Stimulated activated naive B cell treated with anti-CD40 and anti-IgM and Interleukin-4, amounts not matched to agents 10 μg/mL and 1 μg/mL and 100 μg/mL, for 72 hours (primary cell): ENCODE results near the gene PML.

Experiments
- ATAC-seq, 2 donors: fragments of 150-1000 bp; cut with Tn5 transposase; replicated peaks; 2 replicates each; pipeline ENCODE4 v1.10.0; 2021; ENCODE audit warnings: moderate library complexity in 1 of 2
- DNase-seq: peaks from one replicate; pipeline ENCODE4 v3.0.0; 2021
- H3K27ac Mint-ChIP-seq: one replicate; pipeline ENCODE4 v1.8.0; 2022; ENCODE audit warnings: mild to moderate bottlenecking, mixed read lengths
- H3K27me3 Mint-ChIP-seq, 2 donors: one replicate each; pipeline ENCODE4 v1.8.0; 2022; ENCODE audit warnings: mixed read lengths in 2 of 2
- H3K36me3 Mint-ChIP-seq, 2 donors: one replicate each; pipeline ENCODE4 v1.8.0; 2022; ENCODE audit warnings: mixed read lengths in 2 of 2, mild to moderate bottlenecking in 1 of 2
- H3K4me1 Mint-ChIP-seq, 2 donors: one replicate each; pipeline ENCODE4 v1.8.0; 2022; ENCODE audit warnings: mixed read lengths in 2 of 2, mild to moderate bottlenecking in 1 of 2
- H3K4me3 Mint-ChIP-seq, 2 donors: one replicate each; pipeline ENCODE4 v1.8.0; 2022; ENCODE audit warnings: mild to moderate bottlenecking in 2 of 2, mixed read lengths in 2 of 2, moderate library complexity in 1 of 2
- H3K9me3 Mint-ChIP-seq, 2 donors: one replicate each; pipeline ENCODE4 v1.8.0; 2022; ENCODE audit warnings: mixed read lengths in 2 of 2, mild to moderate bottlenecking in 1 of 2

The PML gene

GRCh38 chr15:73993211-73993994 is 1.1 kb upstream of the PML start:
- H3K27me3 Mint-ChIP-seq = no peaks in the 10 kb centered on the region
- no peaks in the 10 kb centered on the region for H3K9me3 Mint-ChIP-seq
- ATAC-seq = no peak
- no peak for DNase-seq
- H3K4me3 Mint-ChIP-seq = peak overlapping the region; percentile 99 to 100
- H3K27ac Mint-ChIP-seq = peak overlapping the region; percentile 97
- peaks cover 7 to 11% of the 10 kb centered on the region in 2 donors for H3K36me3 Mint-ChIP-seq
- H3K4me1 Mint-ChIP-seq = peaks cover 38 to 75% of the 10 kb centered on the region in 2 donors

- Mint-ChIP-seq H3K27ac (peak overlapping the region; percentile 97), H3K36me3 (peaks cover 8 to 17% of the 10 kb centered on the region in 2 donors), H3K27me3 (no peaks in the 10 kb centered on the region), H3K4me1 (peaks cover 43 to 72% of the 10 kb centered on the region in 2 donors), H3K4me3 (peak overlapping the region; percentile 99 to 100), H3K9me3 (no peaks in the 10 kb centered on the region)
- no peak for DNase-seq
- peak in 1 of 2 donors; percentile 1 for ATAC-seq
Observed at GRCh38 chr15:73994912-73995622, 551 bp downstream of the PML start.

GRCh38 chr15:73996267-73996666 is 1.8 kb downstream of the PML start:
- H3K27me3 Mint-ChIP-seq = no peaks in the 10 kb centered on the region
- DNase-seq = no peak
- peaks cover 40 to 69% of the 10 kb centered on the region in 2 donors for H3K4me1 Mint-ChIP-seq
- ATAC-seq = no peak
- H3K4me3 Mint-ChIP-seq = peak overlapping the region; percentile 99 to 100
- H3K27ac Mint-ChIP-seq = no peak overlapping the region
- H3K36me3 Mint-ChIP-seq = peaks cover 10 to 22% of the 10 kb centered on the region in 2 donors
- no peaks in the 10 kb centered on the region for H3K9me3 Mint-ChIP-seq

- peak overlapping the region; percentile 73 to 99 for H3K4me3 Mint-ChIP-seq
- H3K27ac Mint-ChIP-seq = peak overlapping the region; percentile 65
- peaks cover 10 to 22% of the 10 kb centered on the region in 2 donors for H3K36me3 Mint-ChIP-seq
- DNase-seq (no peak), ATAC-seq (no peak)
- H3K4me1 Mint-ChIP-seq = peaks cover 39 to 68% of the 10 kb centered on the region in 2 donors
- no peaks in the 10 kb centered on the region for H3K27me3 Mint-ChIP-seq
- no peaks in the 10 kb centered on the region for H3K9me3 Mint-ChIP-seq
Observed at GRCh38 chr15:73996939-73997338, 2.4 kb downstream of the PML start.

GRCh38 chr15:73997986-73998385 is 3.5 kb downstream of the PML start:
- DNase-seq (no peak), ATAC-seq (no peak)
- H3K27me3 Mint-ChIP-seq = no peaks in the 10 kb centered on the region
- no peak overlapping the region for H3K4me3 Mint-ChIP-seq
- peaks cover 34 to 60% of the 10 kb centered on the region in 2 donors for H3K4me1 Mint-ChIP-seq
- no peaks in the 10 kb centered on the region for H3K9me3 Mint-ChIP-seq
- peaks cover 13 to 26% of the 10 kb centered on the region in 2 donors for H3K36me3 Mint-ChIP-seq
- no peak overlapping the region for H3K27ac Mint-ChIP-seq

- DNase-seq (no peak), ATAC-seq (peak; percentile 75 to 77)
- Mint-ChIP-seq H3K36me3 (peaks cover 50 to 61% of the 10 kb centered on the region in 2 donors), H3K4me3 (peak overlapping the region; percentile 64 to 72), H3K9me3 (peaks cover 4 to 9% of the 10 kb centered on the region in 2 donors), H3K27me3 (no peaks in the 10 kb centered on the region), H3K27ac (peak overlapping the region; percentile 95), H3K4me1 (peaks cover 38 to 61% of the 10 kb centered on the region in 2 donors)
Observed at GRCh38 chr15:74006774-74007639, 12.5 kb downstream of the PML start.

- Mint-ChIP-seq H3K36me3 (peaks cover 51 to 62% of the 10 kb centered on the region in 2 donors), H3K9me3 (peaks cover 4 to 9% of the 10 kb centered on the region in 2 donors), H3K27me3 (no peaks in the 10 kb centered on the region), H3K4me3 (peak overlapping the region; percentile 55 to 64), H3K4me1 (peaks cover 38 to 61% of the 10 kb centered on the region in 2 donors), H3K27ac (peak overlapping the region; percentile 95)
- peak; percentile 89 for ATAC-seq
- DNase-seq = no peak
Observed at GRCh38 chr15:74007820-74008371, 13.4 kb downstream of the PML start.

GRCh38 chr15:74008901-74009300 is 14.4 kb downstream of the PML start:
- no peaks in the 10 kb centered on the region for H3K27me3 Mint-ChIP-seq
- no peak overlapping the region for H3K4me3 Mint-ChIP-seq
- peaks cover 39 to 58% of the 10 kb centered on the region in 2 donors for H3K4me1 Mint-ChIP-seq
- H3K9me3 Mint-ChIP-seq = peaks cover 0 to 5% of the 10 kb centered on the region in 2 donors
- DNase-seq = no peak
- no peak for ATAC-seq
- no peak overlapping the region for H3K27ac Mint-ChIP-seq
- H3K36me3 Mint-ChIP-seq = peaks cover 44 to 55% of the 10 kb centered on the region in 2 donors

- Mint-ChIP-seq H3K9me3 (peaks cover 0 to 5% of the 10 kb centered on the region in 2 donors), H3K27ac (no peak overlapping the region), H3K27me3 (no peaks in the 10 kb centered on the region), H3K4me3 (peak overlapping the region in 1 of 2 donors; percentile 36), H3K36me3 (peaks cover 41 to 56% of the 10 kb centered on the region in 2 donors), H3K4me1 (peaks cover 37 to 61% of the 10 kb centered on the region in 2 donors)
- ATAC-seq (no peak), DNase-seq (no peak)
Observed at GRCh38 chr15:74010929-74011540, 16.5 kb downstream of the PML start.

- Mint-ChIP-seq H3K9me3 (peaks cover 0 to under 1% of the 10 kb centered on the region in 2 donors), H3K27me3 (no peaks in the 10 kb centered on the region), H3K4me1 (peaks cover 33 to 55% of the 10 kb centered on the region in 2 donors), H3K36me3 (peaks cover 37 to 51% of the 10 kb centered on the region in 2 donors), H3K4me3 (no peak overlapping the region), H3K27ac (no peak overlapping the region)
- ATAC-seq = no peak
- DNase-seq = no peak
Observed at GRCh38 chr15:74011610-74012009, 17.1 kb downstream of the PML start.

GRCh38 chr15:74013374-74013894 is 18.9 kb downstream of the PML start:
- ATAC-seq (no peak), DNase-seq (no peak)
- Mint-ChIP-seq H3K27me3 (no peaks in the 10 kb centered on the region), H3K9me3 (no peaks in the 10 kb centered on the region), H3K36me3 (peaks cover 28 to 40% of the 10 kb centered on the region in 2 donors), H3K27ac (no peak overlapping the region), H3K4me3 (no peak overlapping the region), H3K4me1 (peaks cover 17 to 37% of the 10 kb centered on the region in 2 donors)

- DNase-seq (no peak), ATAC-seq (no peak)
- peaks cover 32 to 45% of the 10 kb centered on the region in 2 donors for H3K36me3 Mint-ChIP-seq
- H3K27me3 Mint-ChIP-seq = no peaks in the 10 kb centered on the region
- H3K27ac Mint-ChIP-seq = no peak overlapping the region
- H3K4me1 Mint-ChIP-seq = peaks cover 7 to 17% of the 10 kb centered on the region in 2 donors
- no peak overlapping the region for H3K4me3 Mint-ChIP-seq
- H3K9me3 Mint-ChIP-seq = no peaks in the 10 kb centered on the region
Observed at GRCh38 chr15:74019734-74020133, 25.2 kb downstream of the PML start.
